ENCODE results near the gene DCBLD2.

DNA sequence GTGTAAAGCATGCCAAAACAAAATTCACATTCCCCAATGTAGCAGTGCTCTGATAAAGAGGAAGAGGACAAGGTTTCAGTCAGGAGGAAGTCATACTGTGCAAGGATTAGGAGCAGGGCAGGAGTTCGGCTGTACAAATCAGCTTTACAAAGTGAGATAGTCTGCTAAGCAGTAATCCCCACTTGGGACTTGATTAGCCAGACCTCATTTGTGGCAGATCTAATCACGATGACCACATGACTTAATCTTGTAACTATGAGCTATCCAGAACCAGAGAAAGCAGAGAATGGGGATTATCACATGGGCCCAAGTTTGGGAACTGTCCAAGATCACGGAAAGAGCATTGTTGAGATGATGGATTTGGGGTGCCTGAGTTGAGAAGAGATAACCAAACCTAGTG, 7.8 kb downstream of the DCBLD2 start:
- no peak for TF ChIP-seq CTCF (IDR thresholded peaks at IDR 0.05)
- TF ChIP-seq POLR2AphosphoS5 (IDR thresholded peaks at IDR 0.05), result no peak
- no peak for TF ChIP-seq POLR2A (IDR thresholded peaks at IDR 0.05)
- TF ChIP-seq EP300 (IDR thresholded peaks at IDR 0.05), result no peak

Measured in upper lobe of left lung (tissue), 4 donors.